ENCODE results near the gene ZNF91.
"Not testable (repeated sequence)": the region's sequence is repeated elsewhere in the genome, so short reads cannot be mapped to it uniquely, and the experiment has no call there.

DNA sequence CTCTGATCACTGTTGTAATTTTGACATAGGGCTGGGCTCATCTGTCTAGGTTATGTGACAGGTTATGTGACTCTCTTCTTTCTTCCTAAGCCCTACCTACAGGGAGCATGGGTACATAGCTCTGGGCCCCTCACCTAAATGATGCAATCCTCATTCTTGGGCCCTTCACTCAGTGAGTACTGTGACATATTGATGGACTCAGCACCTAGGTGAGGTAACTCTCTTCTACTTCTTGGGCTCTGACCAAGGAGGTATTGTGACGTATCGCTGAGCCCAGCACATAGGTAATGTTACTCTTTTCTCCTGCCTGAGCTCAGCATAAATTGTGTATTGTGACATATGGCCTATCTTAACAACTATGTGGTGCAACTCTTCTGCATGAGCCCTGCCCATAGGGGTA is 76.3 kb downstream of the ZNF91 start:
- TF ChIP-seq, protein P1, sequence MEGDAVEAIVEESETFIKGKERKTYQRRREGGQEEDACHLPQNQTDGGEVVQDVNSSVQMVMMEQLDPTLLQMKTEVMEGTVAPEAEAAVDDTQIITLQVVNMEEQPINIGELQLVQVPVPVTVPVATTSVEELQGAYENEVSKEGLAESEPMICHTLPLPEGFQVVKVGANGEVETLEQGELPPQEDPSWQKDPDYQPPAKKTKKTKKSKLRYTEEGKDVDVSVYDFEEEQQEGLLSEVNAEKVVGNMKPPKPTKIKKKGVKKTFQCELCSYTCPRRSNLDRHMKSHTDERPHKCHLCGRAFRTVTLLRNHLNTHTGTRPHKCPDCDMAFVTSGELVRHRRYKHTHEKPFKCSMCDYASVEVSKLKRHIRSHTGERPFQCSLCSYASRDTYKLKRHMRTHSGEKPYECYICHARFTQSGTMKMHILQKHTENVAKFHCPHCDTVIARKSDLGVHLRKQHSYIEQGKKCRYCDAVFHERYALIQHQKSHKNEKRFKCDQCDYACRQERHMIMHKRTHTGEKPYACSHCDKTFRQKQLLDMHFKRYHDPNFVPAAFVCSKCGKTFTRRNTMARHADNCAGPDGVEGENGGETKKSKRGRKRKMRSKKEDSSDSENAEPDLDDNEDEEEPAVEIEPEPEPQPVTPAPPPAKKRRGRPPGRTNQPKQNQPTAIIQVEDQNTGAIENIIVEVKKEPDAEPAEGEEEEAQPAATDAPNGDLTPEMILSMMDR (IDR thresholded peaks at IDR 0.05), result not testable (repeated sequence)
- not testable (repeated sequence) for TF ChIP-seq POLR2AphosphoS5 (IDR thresholded peaks at IDR 0.05)
